SK-N-DZ (cell line): ENCODE data around the gene SELENOO.

Experiments used
- DNase-seq: peaks from one replicate; pipeline ENCODE4 v3.0.0-alpha.2; 2015; ENCODE audit warnings: low spot score

SELENOO gene

DNA sequence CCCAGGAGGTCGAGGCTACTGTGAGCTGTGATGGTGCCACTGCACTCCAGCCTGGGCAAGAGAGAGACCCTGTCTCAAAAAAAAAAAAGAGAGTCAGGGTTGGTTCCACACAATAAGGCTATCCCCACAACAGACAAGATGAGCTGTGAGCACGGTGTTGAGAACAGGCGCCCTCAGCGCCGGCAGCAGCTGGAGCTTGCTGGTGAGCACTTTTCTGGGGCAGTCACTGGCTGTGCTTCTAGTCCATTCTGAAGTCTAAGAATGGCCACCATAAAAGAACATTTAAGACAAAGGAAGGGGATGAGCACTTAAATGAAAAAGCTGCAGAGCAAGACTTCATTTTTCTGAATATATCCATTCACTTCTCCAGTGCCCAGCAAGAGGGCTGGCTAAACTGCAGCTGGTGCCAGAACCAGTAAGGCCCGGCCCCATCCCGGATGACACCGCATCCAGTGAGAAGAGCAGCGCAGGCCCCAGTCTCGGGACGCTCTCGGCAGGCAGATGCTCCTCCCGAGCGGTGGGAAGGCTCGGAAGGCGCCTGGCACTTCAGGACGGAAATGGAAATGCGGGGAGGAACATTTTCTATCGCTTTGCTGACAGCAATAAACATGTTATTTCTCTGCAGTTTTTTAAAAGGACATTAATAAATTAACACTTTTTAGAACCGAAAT, 31.8 kb downstream of the SELENOO start:
- no peak for DNase-seq

GRCh38 chr22:50233223-50233622, 32.4 kb downstream of the SELENOO start:
- no peak for DNase-seq

DNA sequence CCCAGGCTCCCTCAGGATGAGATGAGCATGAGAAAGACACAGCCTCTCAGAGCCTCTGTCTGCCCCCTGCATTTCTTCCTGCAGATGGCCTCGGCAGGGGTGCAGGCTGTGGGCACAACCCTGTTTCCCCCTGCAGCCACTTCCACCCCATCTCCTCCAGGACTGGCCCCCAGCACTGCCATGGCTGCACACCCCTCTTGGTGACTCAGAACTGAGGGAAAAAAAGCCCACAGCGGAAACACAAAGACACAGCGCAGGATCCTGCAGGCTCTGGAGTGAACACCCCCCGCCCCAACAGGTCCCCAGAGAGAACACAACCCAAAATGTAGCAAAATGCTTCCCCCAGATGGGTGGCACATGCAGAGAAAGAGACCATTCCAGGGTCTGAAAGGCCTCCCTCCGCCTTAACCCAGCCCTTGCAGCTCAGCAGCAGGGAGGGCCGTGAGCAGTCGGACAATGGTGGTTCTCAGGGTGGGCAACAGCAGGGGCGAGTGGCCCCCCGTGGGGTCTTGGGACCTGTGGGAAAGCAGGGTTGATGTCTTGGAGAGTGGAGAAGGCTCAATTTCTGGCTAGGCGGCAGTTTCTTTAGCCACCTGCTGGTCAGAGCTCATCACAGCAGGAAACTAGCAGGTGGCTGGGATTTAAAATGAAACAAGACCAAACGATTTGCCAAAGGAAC, 36.1 kb downstream of the SELENOO start:
- no peak for DNase-seq

- DNase-seq = no peak
Measured at GRCh38 chr22:50238755-50239154, 37.9 kb downstream of the SELENOO start.

GRCh38 chr22:50242406-50242949, 41.7 kb downstream of the SELENOO start:
- DNase-seq = no peak

DNA sequence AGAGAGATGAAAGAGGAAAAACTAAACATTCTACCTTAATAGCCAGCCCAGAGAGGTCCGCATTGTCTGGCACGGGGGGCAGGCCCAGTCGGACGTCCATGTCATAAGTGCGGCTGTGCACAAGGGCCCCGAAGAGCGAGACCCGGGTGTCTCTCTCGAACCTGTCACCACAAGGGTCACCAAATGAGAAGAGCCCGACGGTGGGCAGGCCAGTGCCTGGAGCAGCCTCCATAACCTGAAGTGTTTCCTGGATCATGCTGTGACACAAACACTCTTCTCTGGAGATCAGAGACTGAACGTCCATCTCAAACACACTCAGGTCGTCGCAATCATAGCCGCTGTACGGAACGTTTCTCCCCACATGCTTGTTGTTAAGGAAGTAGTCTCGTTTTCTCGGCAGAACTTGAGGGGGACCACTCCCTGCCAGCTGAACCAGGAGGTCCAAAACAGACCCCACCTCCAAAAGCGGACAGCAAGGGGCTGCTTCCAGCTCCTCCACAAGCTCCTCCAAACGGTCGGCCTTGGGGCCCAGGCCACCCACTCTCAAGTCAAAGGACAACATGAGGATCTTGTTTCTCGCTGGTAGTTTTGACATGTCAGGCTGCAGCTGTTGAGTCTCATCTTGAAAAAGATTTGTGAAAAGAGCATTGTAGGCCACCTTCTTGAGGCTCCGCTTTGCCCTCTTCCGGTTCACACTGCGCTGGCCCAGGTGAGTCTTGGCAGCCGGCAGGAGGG, 43.0 kb downstream of the SELENOO start:
- no peak for DNase-seq

GRCh38 chr22:50244420-50245213, 43.8 kb downstream of the SELENOO start, which contains the start of gene TUBGCP6:
TSS of gene TUBGCP6 (minus strand) at chr22:50245023. CDS start at chr22:50244459, 564 bp downstream.
- peak; percentile 92 for DNase-seq

- no peak for DNase-seq
Measured at GRCh38 chr22:50245214-50246072, 44.6 kb downstream of the SELENOO start.

DNA sequence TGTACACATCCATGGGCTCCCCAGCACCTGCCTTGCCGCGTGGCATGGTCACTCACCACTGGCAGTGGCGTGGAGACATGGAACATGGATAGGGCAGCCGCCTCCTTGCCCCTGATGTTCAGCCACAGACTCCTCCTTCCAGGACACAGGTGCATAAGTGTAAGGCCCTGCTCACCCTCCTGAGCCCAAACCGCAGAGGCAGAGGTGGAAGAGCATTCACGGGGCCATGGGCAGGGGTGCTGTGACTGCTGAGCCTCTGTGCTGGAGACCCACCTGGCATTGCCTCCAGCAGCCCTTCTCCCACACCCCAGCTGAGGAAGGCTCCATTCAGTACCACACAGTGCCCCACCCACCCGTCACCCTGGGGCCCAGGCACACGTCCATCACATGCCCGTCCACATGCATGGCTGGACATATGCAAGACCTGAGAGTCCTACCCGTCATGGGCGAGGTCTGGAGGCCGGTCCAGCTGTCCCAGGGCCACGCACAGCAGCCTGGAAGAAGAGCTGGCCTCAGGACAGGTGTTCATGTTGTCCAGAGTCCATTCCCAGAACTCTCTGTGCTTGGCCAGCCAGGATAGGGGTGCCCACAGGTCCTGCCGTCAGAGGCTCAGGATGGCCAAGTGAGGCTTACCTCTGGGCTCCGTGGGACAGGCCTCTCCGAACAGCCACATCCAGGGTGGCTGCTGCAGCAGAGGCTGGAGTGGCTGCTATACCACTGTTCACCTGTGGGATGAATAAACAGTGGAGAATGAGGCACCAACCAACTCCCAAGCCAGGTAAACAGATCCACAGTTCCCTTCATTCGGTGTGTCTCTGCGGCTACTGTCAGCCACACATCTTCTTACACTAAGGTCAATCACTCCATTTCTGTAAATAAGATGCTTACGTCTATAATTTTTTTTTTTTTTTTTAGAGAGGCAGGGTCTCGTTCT, 45.7 kb downstream of the SELENOO start:
- no peak for DNase-seq

- DNase-seq = peak; percentile 86
Measured at GRCh38 chr22:50247748-50248147, 46.9 kb downstream of the SELENOO start.

DNA sequence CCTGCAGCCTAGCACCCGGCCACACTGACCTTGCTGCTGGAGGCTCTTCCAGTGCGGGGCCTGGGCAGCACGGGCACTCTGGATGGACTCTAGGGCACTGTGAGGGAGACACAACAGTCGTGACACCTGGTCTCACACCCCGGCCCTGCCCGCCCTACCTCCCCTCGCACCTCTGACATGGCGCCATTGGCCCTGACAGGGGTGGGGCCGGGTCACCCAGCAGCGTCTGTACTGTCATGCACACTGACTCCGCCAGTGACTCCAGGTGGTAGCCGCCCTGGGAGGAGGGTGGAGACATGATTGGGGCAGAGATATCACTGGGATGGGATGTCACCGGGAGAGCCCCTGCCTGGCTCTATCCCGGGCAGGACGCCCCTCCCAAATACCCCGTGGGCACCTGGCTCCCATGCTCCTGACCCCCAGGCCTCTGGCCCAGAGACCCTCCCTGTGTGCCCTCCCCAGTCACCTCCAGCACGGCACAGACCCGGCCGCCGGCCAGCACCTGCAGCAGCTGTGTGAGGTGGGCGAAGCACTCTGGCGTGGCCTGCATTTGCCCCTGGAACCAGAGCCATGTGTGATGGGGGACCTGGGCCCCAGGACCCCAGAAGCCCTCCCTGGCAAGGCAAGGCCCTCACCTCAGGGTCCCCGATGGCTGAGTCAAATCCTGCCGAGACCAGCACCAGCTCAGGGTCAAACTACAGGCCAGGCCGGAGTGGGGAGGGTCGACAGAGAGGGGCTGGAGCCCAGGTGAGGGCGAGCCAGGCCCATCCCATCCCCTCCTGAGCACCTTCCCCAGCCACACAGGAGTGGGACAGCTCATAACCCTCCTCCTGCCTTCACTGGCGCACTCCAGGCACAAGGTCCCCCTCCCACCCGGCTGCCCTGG, 47.6 kb downstream of the SELENOO start:
- DNase-seq = no peak

DNA sequence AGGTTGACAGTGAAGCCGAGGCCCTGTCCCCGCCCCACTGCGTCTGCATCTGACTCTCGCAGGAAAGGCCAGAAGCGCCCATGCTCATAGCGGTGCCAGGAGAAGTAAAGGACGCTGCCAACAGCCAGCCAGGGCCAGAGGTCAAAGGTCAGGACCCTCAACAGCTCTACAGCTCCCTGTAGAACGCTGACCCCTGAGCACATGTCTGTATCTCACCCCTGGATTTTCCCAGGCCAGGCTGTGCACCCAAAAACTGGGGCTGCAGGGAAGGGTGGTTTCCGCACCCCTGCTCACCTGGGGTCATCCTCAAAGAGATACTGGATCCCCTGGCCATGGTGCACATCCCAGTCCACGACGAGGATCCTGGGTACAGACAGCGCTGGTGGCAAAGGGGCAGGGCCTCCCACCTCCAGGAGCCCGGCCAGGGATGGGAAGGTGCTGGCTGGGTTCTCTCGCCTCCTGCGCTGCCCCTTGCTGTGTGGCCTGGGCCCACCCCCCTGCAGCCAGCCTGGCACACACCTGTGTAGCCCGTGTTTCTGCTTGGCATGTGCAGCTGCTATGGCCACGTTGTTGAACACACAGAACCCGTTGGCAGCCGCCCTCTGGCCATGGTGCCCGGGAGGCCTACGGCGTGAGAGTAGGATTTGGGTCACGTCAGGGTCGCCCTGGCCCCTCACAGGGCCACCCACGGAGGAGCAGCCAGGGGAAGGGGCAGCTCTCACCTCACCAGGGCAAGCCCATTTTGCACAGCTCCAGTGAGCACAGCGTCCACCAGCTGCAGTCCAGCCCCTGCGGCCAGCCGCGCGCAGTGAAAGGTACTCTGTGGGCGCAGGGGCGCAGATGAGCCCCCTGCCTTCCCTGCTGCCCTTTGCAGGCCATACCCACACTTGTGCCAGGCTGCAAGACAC, 48.8 kb downstream of the SELENOO start:
- no peak for DNase-seq

- DNase-seq = no peak
Measured at GRCh38 chr22:50250249-50250554, 49.4 kb downstream of the SELENOO start.

DNA sequence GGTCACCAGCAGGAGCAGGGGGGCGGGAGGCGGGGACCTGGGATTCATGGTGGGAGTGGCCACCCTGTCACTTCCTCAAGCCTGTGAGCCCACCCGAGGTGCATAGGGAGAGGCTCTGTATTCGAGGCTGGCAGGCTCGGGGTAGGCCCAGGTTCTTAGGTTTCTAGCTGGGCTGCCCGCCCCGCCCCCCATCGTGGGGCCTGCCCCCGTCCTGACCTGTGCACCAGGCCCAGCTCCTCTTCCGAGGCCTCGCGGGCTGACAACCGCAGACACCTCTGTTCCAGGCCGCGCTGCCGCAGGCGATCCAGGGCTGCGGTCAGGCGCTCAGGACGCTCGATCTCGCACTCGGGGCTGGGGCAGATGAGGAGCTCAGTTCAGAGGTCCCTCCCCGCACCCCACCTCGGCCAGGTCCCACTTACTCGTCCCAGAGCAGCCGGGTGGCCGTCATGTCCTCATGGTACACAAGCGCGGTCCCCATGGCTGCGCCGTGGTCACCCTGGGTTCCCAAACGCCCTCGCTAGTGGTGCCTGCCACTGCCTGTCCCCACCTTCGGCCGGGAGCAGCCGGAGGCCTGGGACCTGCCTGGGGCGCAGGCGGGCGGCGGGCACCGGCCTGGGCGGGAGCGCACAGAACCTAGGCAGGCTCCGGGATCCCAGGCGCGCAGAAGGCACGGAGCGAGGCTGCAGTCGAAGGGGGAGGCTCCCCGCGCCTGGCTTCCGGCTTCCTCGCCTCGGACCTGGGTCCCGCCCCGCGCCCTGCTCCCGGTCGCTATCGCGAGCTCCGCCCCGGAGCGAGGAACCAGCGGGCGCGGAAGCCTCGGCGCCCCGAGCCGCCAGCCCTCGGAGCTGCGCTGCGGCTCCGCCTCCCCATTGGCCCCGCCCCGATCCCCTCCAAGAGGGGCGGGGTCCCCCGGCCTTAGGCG, 50.0 kb downstream of the SELENOO start, which contains the start of gene HDAC10:
TSS of gene HDAC10 (minus strand) at position 711 of the 922 bp plus-strand sequence. CDS start at position 478, 233 bp downstream.
- peak; percentile 84 for DNase-seq

- DNase-seq = peak; percentile 54
Measured at GRCh38 chr22:50251477-50252081, 50.8 kb downstream of the SELENOO start.
